Cardiac muscle cell (in vitro differentiated cells and primary cell): ENCODE measurements around the gene GRID1. TPM values are rescaled to one million over a fixed set of nuclear protein-coding genes. Genes with fewer than 3 reads are reported as not detected.

Experiments used
- DNase-seq, 2 donors: peaks; one replicate each; pipeline versions ENCODE4 v3.0.0 to v3.0.0-alpha.2; 2010 to 2017; ENCODE audit warnings: low read depth in 1 of 2, low spot score in 1 of 2
- H3K27ac ChIP-seq: fragments of 200-600 bp; sonication (generic); 2 replicates; pipeline ENCODE4 v1.5.1; 2016
- H3K27me3 ChIP-seq: fragments of 200-600 bp; sonication (generic); 2 replicates; pipeline ENCODE4 v1.6.0; 2016; ENCODE audit warnings: control low read depth
- H3K36me3 ChIP-seq: fragments of 200-600 bp; sonication (generic); 2 replicates; pipeline ENCODE4 v1.5.1; 2016; ENCODE audit warnings: control low read depth
- H3K4me1 ChIP-seq: fragments of 200-600 bp; sonication (generic); 2 replicates; pipeline ENCODE4 v1.8.1; 2017; ENCODE audit warnings: low read depth, mild to moderate bottlenecking, mixed run types
- H3K4me3 ChIP-seq: fragments of 200-600 bp; sonication (generic); 2 replicates; pipeline ENCODE4 v1.5.1; 2016; ENCODE audit warnings: mild to moderate bottlenecking
- H3K9me3 ChIP-seq: fragments of 200-600 bp; sonication (generic); 2 replicates; pipeline ENCODE4 v1.5.1; 2017; ENCODE audit warnings: low read depth, mild to moderate bottlenecking, control low read depth
- polyA plus RNA-seq: library from polyadenylated mRNA; unstranded; fragments of >200 nt; fragmentation: Nextera tagmentation; extraction: Ambion mirVana; gene quantifications from 2 replicates; pipeline ENCODE4 v1.2.1, GENCODE V29; 2016
- total RNA-seq: library from RNA; depleted of rRNA; stranded (reverse); fragments of >200 nt; gene quantifications from 2 replicates; pipeline ENCODE4 v1.2.3, GENCODE V29; 2016
- TF ChIP-seq, protein P1 (sequence below): IDR thresholded peaks from 2 replicates; pipeline ENCODE4 v1.5.1; 2012; ENCODE audit warnings: low read depth, mild to moderate bottlenecking, low read length

Gene GRID1
- total and polyA plus RNA-seq, 2 experiments from 2014 or later, result 1.5 to 1.6 TPM

GRCh38 chr10:86264481-86265231, 101.9 kb downstream of the GRID1 start:
- H3K4me3 ChIP-seq, result no peak overlapping the region
- no peaks in the 10 kb centered on the region for H3K4me1 ChIP-seq
- no peak for DNase-seq
- no peaks in the 10 kb centered on the region for H3K27me3 ChIP-seq
- H3K27ac ChIP-seq, result no peak overlapping the region
- H3K36me3 ChIP-seq, result no peaks in the 10 kb centered on the region
- TF ChIP-seq, protein P1, sequence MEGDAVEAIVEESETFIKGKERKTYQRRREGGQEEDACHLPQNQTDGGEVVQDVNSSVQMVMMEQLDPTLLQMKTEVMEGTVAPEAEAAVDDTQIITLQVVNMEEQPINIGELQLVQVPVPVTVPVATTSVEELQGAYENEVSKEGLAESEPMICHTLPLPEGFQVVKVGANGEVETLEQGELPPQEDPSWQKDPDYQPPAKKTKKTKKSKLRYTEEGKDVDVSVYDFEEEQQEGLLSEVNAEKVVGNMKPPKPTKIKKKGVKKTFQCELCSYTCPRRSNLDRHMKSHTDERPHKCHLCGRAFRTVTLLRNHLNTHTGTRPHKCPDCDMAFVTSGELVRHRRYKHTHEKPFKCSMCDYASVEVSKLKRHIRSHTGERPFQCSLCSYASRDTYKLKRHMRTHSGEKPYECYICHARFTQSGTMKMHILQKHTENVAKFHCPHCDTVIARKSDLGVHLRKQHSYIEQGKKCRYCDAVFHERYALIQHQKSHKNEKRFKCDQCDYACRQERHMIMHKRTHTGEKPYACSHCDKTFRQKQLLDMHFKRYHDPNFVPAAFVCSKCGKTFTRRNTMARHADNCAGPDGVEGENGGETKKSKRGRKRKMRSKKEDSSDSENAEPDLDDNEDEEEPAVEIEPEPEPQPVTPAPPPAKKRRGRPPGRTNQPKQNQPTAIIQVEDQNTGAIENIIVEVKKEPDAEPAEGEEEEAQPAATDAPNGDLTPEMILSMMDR, result no peak
- no peaks in the 10 kb centered on the region for H3K9me3 ChIP-seq

GRCh38 chr10:86263907-86264306, 102.7 kb downstream of the GRID1 start:
- no peak overlapping the region for H3K4me3 ChIP-seq
- no peak for DNase-seq
- TF ChIP-seq, protein P1, result no peak
- H3K27me3 ChIP-seq, result no peaks in the 10 kb centered on the region
- H3K36me3 ChIP-seq, result no peaks in the 10 kb centered on the region
- no peaks in the 10 kb centered on the region for H3K4me1 ChIP-seq
- H3K9me3 ChIP-seq, result no peaks in the 10 kb centered on the region
- no peak overlapping the region for H3K27ac ChIP-seq

DNA sequence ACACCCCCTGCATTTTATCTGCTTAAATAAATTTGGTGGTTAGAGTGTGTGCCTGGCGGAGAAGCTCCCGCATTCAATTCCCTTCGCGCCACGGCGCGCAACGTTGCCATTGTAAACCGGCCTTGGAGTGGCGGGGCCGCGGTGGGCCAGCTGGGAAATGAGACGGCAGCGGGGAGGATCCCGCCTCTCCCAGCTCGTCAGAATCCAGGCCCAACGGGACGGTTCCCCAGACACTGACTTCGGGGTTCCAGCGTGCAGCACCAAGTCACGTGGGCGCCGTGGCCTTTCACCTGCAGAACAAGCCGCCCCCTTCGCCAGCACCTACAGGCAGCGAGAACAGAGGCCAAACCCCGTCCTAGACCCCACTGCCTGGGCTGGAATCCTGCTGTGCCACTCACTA, 103.4 kb downstream of the GRID1 start:
- no peaks in the 10 kb centered on the region for H3K27me3 ChIP-seq
- TF ChIP-seq, protein P1, result no peak
- no peak overlapping the region for H3K4me3 ChIP-seq
- H3K4me1 ChIP-seq, result no peaks in the 10 kb centered on the region
- no peaks in the 10 kb centered on the region for H3K36me3 ChIP-seq
- DNase-seq, result no peak
- H3K27ac ChIP-seq, result no peak overlapping the region
- no peaks in the 10 kb centered on the region for H3K9me3 ChIP-seq

DNA sequence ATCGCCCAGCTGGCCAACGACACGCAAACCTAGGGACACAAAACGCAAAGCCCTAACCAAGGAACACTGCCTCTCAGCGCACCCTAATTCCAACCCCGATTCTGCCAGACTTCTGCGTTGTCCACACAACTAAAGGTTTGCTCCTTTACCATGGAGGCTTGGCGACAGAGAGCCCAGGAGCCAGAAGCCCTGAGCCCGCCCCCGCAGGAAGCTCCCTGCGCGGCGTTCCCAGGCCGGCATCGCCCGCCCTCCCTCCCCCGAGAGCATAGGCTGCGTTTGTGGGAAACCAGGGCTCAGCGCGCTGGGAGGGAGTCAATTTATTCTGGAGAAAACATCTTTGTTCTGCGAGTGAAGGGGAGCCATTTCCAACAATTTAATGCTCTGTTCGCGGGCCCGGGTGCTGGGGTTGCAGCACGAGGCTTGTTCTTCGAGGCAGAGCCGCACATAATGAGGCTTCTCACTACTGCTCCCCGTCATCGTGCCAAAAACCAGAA, 103.9 kb downstream of the GRID1 start:
- TF ChIP-seq, protein P1, result no peak
- no peaks in the 10 kb centered on the region for H3K36me3 ChIP-seq
- no peaks in the 10 kb centered on the region for H3K27me3 ChIP-seq
- no peaks in the 10 kb centered on the region for H3K9me3 ChIP-seq
- no peak overlapping the region for H3K27ac ChIP-seq
- no peaks in the 10 kb centered on the region for H3K4me1 ChIP-seq
- no peak overlapping the region for H3K4me3 ChIP-seq
- no peak for DNase-seq

- no peaks in the 10 kb centered on the region for H3K4me1 ChIP-seq
- no peak for DNase-seq
These were observed 104.5 kb downstream of the GRID1 start for GRCh38 chr10:86261941-86262687.

More at GRCh38 chr10:86261941-86262687, 104.5 kb downstream of the GRID1 start:
- Histone ChIP-seq H3K27me3 (no peaks in the 10 kb centered on the region), H3K36me3 (no peaks in the 10 kb centered on the region), H3K27ac (no peak overlapping the region), H3K9me3 (no peaks in the 10 kb centered on the region), H3K4me3 (no peak overlapping the region)
- TF ChIP-seq, protein P1, result no peak
